Fibroblast of lung (primary cell): ENCODE data around the gene USP15. TPM values are rescaled to one million over a fixed set of nuclear protein-coding genes. Genes with fewer than 3 reads are reported as not detected.
A peak's percentile ranks its signal among the peaks of the same experiment; 100 is the strongest.

Experiments
- DNase-seq, 2 donors: peaks; one replicate each; pipeline versions ENCODE4 v3.0.0 to v3.0.0-alpha.2; 2010; ENCODE audit warnings: low read depth in 2 of 2
- H2AFZ ChIP-seq: 2 replicates; pipeline ENCODE4 v1.5.1; 2012; ENCODE audit warnings: low read length, control low read depth, inconsistent platforms
- H3K27ac ChIP-seq: 2 replicates; pipeline ENCODE4 v1.5.1; 2011; ENCODE audit warnings: low read length, control low read depth; ENCODE audit not compliant: insufficient read depth
- H3K27me3 ChIP-seq: 2 replicates; pipeline ENCODE4 v1.5.1; 2011; ENCODE audit warnings: mild to moderate bottlenecking, low read length; ENCODE audit not compliant: control insufficient read depth, insufficient read depth
- H3K36me3 ChIP-seq: 2 replicates; pipeline ENCODE4 v1.5.1; 2011; ENCODE audit warnings: low read length; ENCODE audit not compliant: control insufficient read depth, insufficient read depth
- H3K4me1 ChIP-seq: 2 replicates; pipeline ENCODE4 v1.5.1; 2011; ENCODE audit warnings: low read length; ENCODE audit not compliant: control insufficient read depth, insufficient read depth; ENCODE audit errors: extremely low read depth
- H3K4me2 ChIP-seq: 2 replicates; pipeline ENCODE4 v1.5.1; 2011; ENCODE audit warnings: low read length, control low read depth; ENCODE audit not compliant: insufficient read depth; ENCODE audit errors: extremely low read depth
- H3K4me3 ChIP-seq, 4 experiments: fragments of 200-600 bp in 1 of 4; sonication (generic) in 1 of 4; replicated peaks in 1 of 4; 2 replicates each; pipeline ENCODE4 v1.5.1; 2011 to 2016; ENCODE audit warnings: low read length in 4 of 4, low read depth in 3 of 4, mild to moderate bottlenecking in 3 of 4, control low read depth in 2 of 4, inconsistent platforms in 1 of 4, mixed read lengths in 1 of 4; ENCODE audit not compliant: insufficient read depth in 1 of 4; ENCODE audit errors: control extremely low read depth in 1 of 4
- H3K79me2 ChIP-seq: 2 replicates; pipeline ENCODE4 v1.5.1; 2012; ENCODE audit warnings: mild to moderate bottlenecking, low read length, inconsistent platforms; ENCODE audit not compliant: control insufficient read depth, insufficient read depth
- H3K9ac ChIP-seq: 2 replicates; pipeline ENCODE4 v1.5.1; 2011; ENCODE audit warnings: mild to moderate bottlenecking, low read length, control low read depth; ENCODE audit not compliant: insufficient read depth
- H3K9me3 ChIP-seq: 2 replicates; pipeline ENCODE4 v1.5.1; 2012; ENCODE audit warnings: low read depth, low read length; ENCODE audit not compliant: control insufficient read depth, insufficient read depth
- H4K20me1 ChIP-seq: 2 replicates; pipeline ENCODE4 v1.5.1; 2011; ENCODE audit warnings: low read length; ENCODE audit not compliant: control insufficient read depth, insufficient read depth; ENCODE audit errors: extremely low read depth
- CTCF ChIP-seq, 2 donors: IDR thresholded peaks in 1 of 2; conservative IDR thresholded peaks in 1 of 2; 1 replicate in 1 of 2; 2 replicates in 1 of 2; pipeline ENCODE4 v1.5.1; 2011 to 2012; ENCODE audit warnings: low read length in 2 of 2, control low read depth in 1 of 2, inconsistent platforms in 1 of 2, low read depth in 1 of 2, mild to moderate bottlenecking in 1 of 2
- EZH2 ChIP-seq: IDR thresholded peaks from 2 replicates; pipeline ENCODE4 v1.5.1; 2012; ENCODE audit warnings: low read length, control low read depth, mild to moderate bottlenecking; ENCODE audit errors: missing control alignments
- polyA plus RNA-seq, 2 donors: library from polyadenylated mRNA; depleted of rRNA in 1 of 2; stranded (reverse) in 1 of 2; unstranded in 1 of 2; fragments of >200 nt; gene quantifications; 2 replicates each; pipeline ENCODE4 v1.2.1, GENCODE V29; 2011 to 2012; ENCODE audit warnings: missing spikeins in 1 of 2
- total RNA-seq: library from RNA; depleted of rRNA; stranded (reverse); fragments of >200 nt; gene quantifications from 2 replicates; pipeline ENCODE4 v1.2.1, GENCODE V29; 2014

USP15 gene
- total and polyA plus RNA-seq, 2 donors (not counting 1 experiment from before 2014, with no cell fraction given): 57.6 to 63.1 TPM

DNA sequence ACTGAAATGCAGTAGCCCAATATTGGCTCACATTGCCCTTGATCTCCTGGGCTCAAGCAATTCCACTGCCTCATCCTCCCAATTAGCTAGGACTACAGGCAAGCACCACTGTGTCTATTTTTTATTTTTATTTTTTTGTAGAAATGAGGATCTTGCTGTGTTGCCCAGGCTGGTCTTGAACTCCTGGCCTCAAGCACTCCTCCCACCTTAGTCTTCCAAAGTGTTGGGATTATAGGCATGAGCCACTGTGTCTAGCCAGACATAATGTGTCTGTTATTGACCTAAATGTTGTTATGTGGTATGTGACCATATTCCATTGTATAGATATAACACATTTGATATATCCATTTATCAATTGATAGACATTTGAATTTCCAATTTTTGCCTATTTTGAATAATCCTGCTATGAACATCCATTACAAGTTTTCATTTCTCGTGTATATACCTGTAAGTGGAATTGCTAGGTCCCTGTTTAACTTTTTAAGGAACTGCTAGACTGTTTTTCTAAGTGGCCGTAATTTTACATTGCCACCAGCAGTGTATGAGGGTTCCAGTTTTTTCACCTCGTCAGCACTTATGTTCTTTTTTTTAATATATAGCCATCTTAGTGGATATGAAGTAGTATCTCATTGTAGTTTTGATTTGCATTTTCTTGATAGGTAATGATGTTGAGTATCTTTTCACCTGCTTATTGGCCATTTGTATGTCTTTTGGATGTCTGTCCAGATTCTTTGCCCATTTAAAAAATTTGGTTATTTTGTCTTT, 9.4 kb downstream of the USP15 start:
- Histone ChIP-seq H3K4me1 (peaks cover 5% of the 10 kb centered on the region), H3K36me3 (no peaks in the 10 kb centered on the region), H3K4me3 (no peak overlapping the region), H3K9ac (no peak overlapping the region), H3K9me3 (no peaks in the 10 kb centered on the region), H4K20me1 (no peaks in the 10 kb centered on the region), H3K79me2 (peaks cover 97% of the 10 kb centered on the region), H2AFZ (no peak overlapping the region), H3K4me2 (peak overlapping the region; percentile 48), H3K27me3 (no peaks in the 10 kb centered on the region), H3K27ac (peak overlapping the region; percentile 68)
- TF ChIP-seq EZH2: no peak
- no peak for TF ChIP-seq CTCF (conservative IDR thresholded peaks at IDR 0.05 in 1 of 2, IDR thresholded peaks at IDR 0.05 in 1 of 2; ENCODE audit: low read depth in 1 of 2, low read length in 2 of 2)
- DNase-seq: no peak

DNA sequence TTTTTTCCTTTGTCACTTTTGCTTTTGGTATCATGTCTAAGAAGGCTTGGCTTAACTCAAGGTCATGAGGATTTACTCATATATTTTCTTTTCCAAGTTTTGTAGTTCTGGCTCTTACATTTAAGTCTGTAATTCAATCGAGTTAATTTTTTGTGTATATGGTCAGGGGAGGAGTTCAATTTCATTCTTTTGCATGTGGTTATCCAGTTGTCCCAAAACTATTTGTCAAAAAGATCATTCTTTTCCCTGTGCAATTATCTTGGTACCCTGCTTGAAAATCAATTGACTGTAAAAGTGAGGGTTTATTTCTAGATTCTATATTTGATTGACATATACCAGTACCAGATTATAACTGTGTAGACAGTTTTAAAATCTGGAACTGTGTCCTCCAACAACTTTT, 10.2 kb downstream of the USP15 start:
- no peak overlapping the region for H3K27ac ChIP-seq
- TF ChIP-seq EZH2 (no peak), CTCF (conservative IDR thresholded peaks at IDR 0.05 in 1 of 2, IDR thresholded peaks at IDR 0.05 in 1 of 2; ENCODE audit: low read depth in 1 of 2, low read length in 2 of 2) (no peak)
- no peaks in the 10 kb centered on the region for H3K9me3 ChIP-seq
- no peaks in the 10 kb centered on the region for H3K36me3 ChIP-seq
- H3K4me3 ChIP-seq: no peak overlapping the region
- no peak overlapping the region for H3K9ac ChIP-seq
- no peak overlapping the region for H2AFZ ChIP-seq
- H4K20me1 ChIP-seq: no peaks in the 10 kb centered on the region
- no peak for DNase-seq
- H3K27me3 ChIP-seq: no peaks in the 10 kb centered on the region
- H3K4me2 ChIP-seq: no peak overlapping the region
- H3K79me2 ChIP-seq: peaks cover 97% of the 10 kb centered on the region
- peaks cover 5% of the 10 kb centered on the region for H3K4me1 ChIP-seq

GRCh38 chr12:62270872-62271271, 10.7 kb downstream of the USP15 start:
- Histone ChIP-seq H3K9me3 (no peaks in the 10 kb centered on the region), H3K4me3 (no peak overlapping the region), H4K20me1 (no peaks in the 10 kb centered on the region), H2AFZ (no peak overlapping the region), H3K9ac (no peak overlapping the region), H3K36me3 (no peaks in the 10 kb centered on the region), H3K27me3 (no peaks in the 10 kb centered on the region), H3K4me2 (no peak overlapping the region), H3K79me2 (peaks cover 97% of the 10 kb centered on the region), H3K27ac (no peak overlapping the region), H3K4me1 (peaks cover 5% of the 10 kb centered on the region)
- no peak for DNase-seq
- TF ChIP-seq CTCF (conservative IDR thresholded peaks at IDR 0.05 in 1 of 2, IDR thresholded peaks at IDR 0.05 in 1 of 2; ENCODE audit: low read depth in 1 of 2, low read length in 2 of 2) (no peak), EZH2 (no peak)
